Right lobe of liver (tissue), 6 donors: ENCODE results near the gene GSTCD. TPM values are rescaled to one million over a fixed set of nuclear protein-coding genes. Genes with fewer than 3 reads are reported as not detected.
"Not testable (repeated sequence)": the region's sequence is repeated elsewhere in the genome, so short reads cannot be mapped to it uniquely, and the experiment has no call there.

Experiments
- ATAC-seq, 4 donors: fragments of 200-7000 bp; cut with Tn5 transposase; one replicate each; pipeline ENCODE4 v1.9.1; 2020; ENCODE audit warnings: mild to moderate bottlenecking in 4 of 4, moderate library complexity in 4 of 4
- DNase-seq, 3 donors: peaks; one replicate each; pipeline ENCODE4 v3.0.0-alpha.2; 2020
- H3K27ac ChIP-seq, 3 donors: fragments of 200-600 bp; one replicate each; pipeline ENCODE4 v1.8.0; 2022
- H3K27me3 ChIP-seq, 2 donors: fragments of 200-600 bp; one replicate each; pipeline ENCODE4 v1.8.0; 2022
- H3K36me3 ChIP-seq, 4 donors: fragments of 200-600 bp; sonication (generic) in 1 of 4; one replicate each; pipeline versions ENCODE4 v1.5.1 to v1.8.0; 2017 to 2022; ENCODE audit warnings: control low read depth in 1 of 4
- H3K4me1 ChIP-seq, 4 donors: fragments of 200-600 bp; sonication (generic) in 1 of 4; one replicate each; pipeline versions ENCODE4 v1.5.1 to v1.8.0; 2017 to 2022; ENCODE audit warnings: control low read depth in 1 of 4
- H3K4me3 ChIP-seq, 3 donors: fragments of 200-600 bp; one replicate each; pipeline ENCODE4 v1.8.0; 2022
- H3K9me3 ChIP-seq, 4 donors: fragments of 200-600 bp; sonication (generic) in 1 of 4; one replicate each; pipeline versions ENCODE4 v1.5.1 to v1.8.0; 2017 to 2022; ENCODE audit warnings: control low read depth in 1 of 4
- CTCF ChIP-seq, 4 donors: fragments of 200-600 bp in 3 of 4; fragments of 450-650 bp in 1 of 4; IDR thresholded peaks; one replicate each; pipeline versions ENCODE4 v1.5.1 to v1.8.0; 2016 to 2022; ENCODE audit warnings: antibody characterized with exemption in 4 of 4, mild to moderate bottlenecking in 2 of 4
- POLR2A ChIP-seq: fragments of 450-650 bp; IDR thresholded peaks from one replicate; pipeline ENCODE4 v1.6.1; 2017; ENCODE audit warnings: antibody characterized with exemption, mild to moderate bottlenecking
- WGBS: methylation state at CpG from one replicate; pipeline ENCODE4 v1.1.6; 2018; ENCODE audit warnings: low coverage, low lambda C conversion rate; ENCODE audit not compliant: insufficient coverage; ENCODE audit errors: missing lambda C conversion rate; 5-methylcytosine and 5-hydroxymethylcytosine counted together
- intact Hi-C, 2 donors: fragments of 100-400 bp; cut with DNase I; formaldehyde crosslinking; loops; one replicate each; pipeline versions ENCODE4 v1.11.2 to v1.14.1; 2022
- total RNA-seq, 6 experiments: library from RNA; depleted of rRNA in 2 of 6; stranded (reverse); fragments of >200 nt in 2 of 6; fragmentation: NEBNext Ultra II Directional in 3 of 6; extraction: Animal tissue kit (Norgen Biotek cat#: 25700) in 3 of 6; gene quantifications; one replicate each; pipeline versions ENCODE4 v1.1.0 to v1.2.4, GENCODE V29; 2016 to 2023
- donor health status: DM: no; HTN: yes; CAD: no.
- donor health status: DM: no; HTN: no; CAD: no.
- donor health status: DM: no; HTN: no; CAD: no.
- donor health status: DM: no; HTN: yes; CAD: no.
- donor health status: DM: no; HTN: yes; CAD: no.

Gene GSTCD
- total RNA-seq, 6 experiments from 2014 or later, result 2.6 to 11.0 (median 3.6) TPM

- intact Hi-C loops, result no loop called here
- Histone ChIP-seq H3K4me3 (no peak overlapping the region), H3K9me3 (no peaks in the 10 kb centered on the region), H3K27me3 (no peaks in the 10 kb centered on the region), H3K27ac (no peak overlapping the region), H3K36me3 (no peaks in the 10 kb centered on the region), H3K4me1 (no peaks in the 10 kb centered on the region)
- 64% methylated on average over 1 of the region's 1 CpG for WGBS
- TF ChIP-seq CTCF (IDR thresholded peaks at IDR 0.05), result no peak
- TF ChIP-seq POLR2A, result no peak
- DNase-seq (no peak), ATAC-seq (no peak)
These were observed 34.6 kb upstream of the GSTCD start for GRCh38 chr4:105674011-105674410.

DNA sequence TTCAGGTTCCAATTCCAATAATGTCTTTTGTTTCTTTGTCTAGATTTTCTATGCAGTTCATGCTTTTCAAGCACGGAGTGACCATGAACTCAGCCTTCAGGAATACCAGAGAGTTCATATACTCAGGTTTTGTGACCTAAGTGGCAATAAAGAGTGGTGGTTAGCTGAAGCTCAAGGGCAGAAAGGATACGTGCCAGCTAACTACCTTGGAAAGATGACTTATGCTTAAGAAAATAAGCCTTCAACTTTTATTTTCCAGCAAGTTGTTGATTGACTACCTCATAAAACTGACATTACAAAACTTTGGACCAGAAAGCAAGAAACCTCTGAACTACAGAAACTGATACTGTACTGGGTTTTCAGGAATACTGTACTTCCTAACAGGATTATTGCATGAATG, 30.9 kb upstream of the GSTCD start:
- intact Hi-C loops, result no loop called here
- WGBS, result 76% methylated on average over 2 of the region's 2 CpGs
- Histone ChIP-seq H3K4me3 (no peak overlapping the region), H3K4me1 (peaks cover 0 to 5% (median 2%) of the 10 kb centered on the region in 4 donors), H3K9me3 (no peaks in the 10 kb centered on the region), H3K27ac (no peak overlapping the region), H3K27me3 (no peaks in the 10 kb centered on the region), H3K36me3 (peaks cover 0 to 7% (median 3%) of the 10 kb centered on the region in 4 donors)
- TF ChIP-seq CTCF (IDR thresholded peaks at IDR 0.05), result no peak
- no peak for TF ChIP-seq POLR2A
- ATAC-seq (no peak), DNase-seq (no peak)

DNA sequence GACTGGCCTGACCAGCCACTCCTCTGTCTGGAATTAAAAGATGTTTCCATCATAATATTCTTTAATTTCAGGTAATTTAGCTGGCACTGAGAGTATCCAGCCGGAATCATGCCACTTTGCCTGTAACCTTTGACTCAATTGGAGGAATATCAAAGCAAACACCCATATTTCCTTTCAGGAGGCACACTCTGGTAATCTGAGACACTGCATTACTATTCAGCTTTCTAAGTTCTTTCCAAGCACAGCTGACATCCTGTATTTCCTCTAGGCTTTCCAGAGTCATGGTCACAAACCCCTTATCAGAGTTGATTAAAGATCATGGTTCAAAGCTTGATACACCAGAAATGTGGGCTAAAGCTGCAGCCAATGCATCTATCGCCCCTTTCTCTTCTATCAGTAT, 29.4 kb upstream of the GSTCD start:
- Histone ChIP-seq H3K27ac (no peak overlapping the region), H3K9me3 (no peaks in the 10 kb centered on the region), H3K4me1 (peaks cover 0 to 5% (median 2%) of the 10 kb centered on the region in 4 donors), H3K27me3 (no peaks in the 10 kb centered on the region), H3K36me3 (peaks cover 0 to 10% (median 3%) of the 10 kb centered on the region in 4 donors), H3K4me3 (no peak overlapping the region)
- ATAC-seq (peak; percentile 63 to 81 (median 72)), DNase-seq (no peak)
- intact Hi-C loops, result no loop called here
- TF ChIP-seq CTCF (IDR thresholded peaks at IDR 0.05) (no peak), POLR2A (no peak)
- WGBS, result 27% methylated on average over 2 of the region's 2 CpGs

GRCh38 chr4:105683038-105683437, 25.5 kb upstream of the GSTCD start:
- no peak overlapping the region for H3K27ac ChIP-seq
- ATAC-seq (peak in 1 of 4 donors; percentile 24), DNase-seq (no peak)
- no peaks in the 10 kb centered on the region for H3K9me3 ChIP-seq
- peaks cover 0 to 34% (median 7%) of the 10 kb centered on the region in 4 donors for H3K36me3 ChIP-seq
- H3K4me1 ChIP-seq, result peaks cover 0 to 5% (median 2%) of the 10 kb centered on the region in 4 donors
- no peaks in the 10 kb centered on the region for H3K27me3 ChIP-seq
- intact Hi-C loops, result no loop called here
- TF ChIP-seq CTCF (IDR thresholded peaks at IDR 0.05) (no peak), POLR2A (no peak)
- WGBS, result 69% methylated on average over 3 of the region's 4 CpGs
- no peak overlapping the region for H3K4me3 ChIP-seq

DNA sequence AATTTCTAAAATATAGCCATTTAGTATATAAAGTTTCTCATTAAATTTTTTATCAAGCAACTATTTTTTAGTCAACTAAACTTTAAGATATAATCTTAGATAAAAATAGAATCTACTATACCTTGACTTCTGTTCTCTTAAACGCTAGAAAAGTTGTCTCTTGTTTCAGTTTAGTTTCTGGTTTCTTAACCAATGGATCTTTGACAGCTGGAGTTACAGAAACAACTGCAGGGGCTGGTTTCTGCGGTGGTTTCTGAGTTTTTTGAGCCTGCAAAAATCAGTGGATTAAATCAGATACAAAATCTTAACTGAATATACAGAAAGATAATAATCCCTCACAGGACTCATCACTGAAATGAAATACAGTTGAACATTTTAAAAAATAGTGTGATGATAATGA, 22.0 kb upstream of the GSTCD start:
- no peak for TF ChIP-seq POLR2A
- no peak for TF ChIP-seq CTCF (IDR thresholded peaks at IDR 0.05)
- H3K36me3 ChIP-seq, result peaks cover 0 to 55% (median 15%) of the 10 kb centered on the region in 4 donors

GRCh38 chr4:105694812-105695211, 13.8 kb upstream of the GSTCD start:
- H3K36me3 ChIP-seq, result peaks cover 0 to 39% (median 9%) of the 10 kb centered on the region in 4 donors
- DNase-seq, intact Hi-C loops, H3K4me1 ChIP-seq, H3K27me3 ChIP-seq, H3K9me3 ChIP-seq, H3K27ac ChIP-seq, ATAC-seq, H3K4me3 ChIP-seq: not testable (repeated sequence)
- 96% methylated on average over 4 of the region's 5 CpGs for WGBS

More for the DNA sequence above, 22.0 kb upstream of the GSTCD start:
- Histone ChIP-seq H3K27me3 (no peaks in the 10 kb centered on the region), H3K27ac (no peak overlapping the region), H3K4me1 (no peaks in the 10 kb centered on the region), H3K9me3 (no peaks in the 10 kb centered on the region), H3K4me3 (no peak overlapping the region)
- DNase-seq, result no peak
- intact Hi-C loops, result no loop called here
- WGBS, result 92% methylated on average over 2 of the region's 2 CpGs
- ATAC-seq, result no peak

DNA sequence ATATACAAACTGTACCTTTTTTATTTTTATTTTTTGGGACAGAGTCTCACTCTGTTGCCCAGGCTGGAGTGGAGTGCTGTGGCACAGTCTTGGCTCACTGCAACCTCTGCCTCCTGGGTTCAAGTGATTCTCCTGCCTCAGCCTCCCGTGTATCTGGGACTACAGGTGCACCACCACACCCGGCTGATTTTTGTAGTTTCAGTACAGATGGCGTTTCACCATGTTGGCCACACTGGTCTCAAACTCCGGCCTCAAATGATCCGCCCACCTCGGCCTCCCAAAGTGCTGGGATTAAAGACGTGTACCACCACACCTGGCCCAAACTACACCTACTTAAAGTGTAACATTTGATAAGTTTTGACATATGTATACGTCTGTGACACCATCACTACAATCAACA, 12.8 kb upstream of the GSTCD start:
- 90% methylated on average over 2 of the region's 8 CpGs for WGBS
- DNase-seq, H3K27ac ChIP-seq, H3K4me3 ChIP-seq, H3K4me1 ChIP-seq, intact Hi-C loops, ATAC-seq, H3K27me3 ChIP-seq, H3K9me3 ChIP-seq: not testable (repeated sequence)
- peaks cover 0 to 37% (median 8%) of the 10 kb centered on the region in 4 donors for H3K36me3 ChIP-seq
